Transverse colon (tissue), 4 donors: ENCODE results near the gene TRAF3IP3.

Source experiments
- EP300 ChIP-seq: sonication (generic); formaldehyde crosslinking; IDR thresholded peaks from one replicate; pipeline ENCODE4 v1.6.1; 2017; ENCODE audit warnings: antibody characterized with exemption, low read depth
- POLR2A ChIP-seq: fragments of 450-650 bp; IDR thresholded peaks from one replicate; pipeline ENCODE4 v1.6.1; 2016; ENCODE audit warnings: antibody characterized with exemption, mild to moderate bottlenecking, moderate library complexity
- POLR2AphosphoS5 ChIP-seq, 3 donors: sonication (generic); formaldehyde crosslinking; IDR thresholded peaks; one replicate each; pipeline ENCODE4 v1.6.1; 2016; ENCODE audit warnings: antibody characterized with exemption in 3 of 3
- TF ChIP-seq, protein P1 (sequence below), 5 experiments: fragments of 200-600 bp in 3 of 5; fragments of 450-650 bp in 2 of 5; sonication (generic) in 3 of 5; IDR thresholded peaks; 1 replicate in 2 of 5; 2 replicates in 3 of 5; pipeline ENCODE4 v1.5.1; 2016 to 2017; ENCODE audit warnings: antibody characterized with exemption in 5 of 5, inconsistent platforms in 3 of 5, mild to moderate bottlenecking in 2 of 5, moderate library complexity in 1 of 5

DNA sequence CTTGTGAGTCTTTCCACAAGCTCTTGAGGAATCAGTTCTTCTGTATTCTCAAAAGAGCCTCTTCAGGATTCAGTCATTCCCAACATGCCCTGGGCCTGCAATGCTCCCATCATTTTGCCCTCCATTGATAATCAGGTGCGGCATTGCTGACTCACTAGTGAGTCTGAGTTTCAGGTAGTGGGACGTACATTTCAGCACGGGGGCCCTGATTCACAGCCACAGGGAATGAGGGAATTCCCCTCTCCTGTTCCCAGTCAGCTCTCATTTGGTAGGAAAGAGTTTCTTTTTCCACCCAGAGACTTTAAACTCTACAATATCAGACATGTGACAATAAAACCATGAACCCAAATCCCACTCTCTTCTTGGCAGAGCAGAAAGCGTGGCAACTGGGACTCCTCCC, 53.8 kb downstream of the TRAF3IP3 start:
- TF ChIP-seq POLR2A, result no peak
- no peak for TF ChIP-seq EP300
- TF ChIP-seq, protein P1, sequence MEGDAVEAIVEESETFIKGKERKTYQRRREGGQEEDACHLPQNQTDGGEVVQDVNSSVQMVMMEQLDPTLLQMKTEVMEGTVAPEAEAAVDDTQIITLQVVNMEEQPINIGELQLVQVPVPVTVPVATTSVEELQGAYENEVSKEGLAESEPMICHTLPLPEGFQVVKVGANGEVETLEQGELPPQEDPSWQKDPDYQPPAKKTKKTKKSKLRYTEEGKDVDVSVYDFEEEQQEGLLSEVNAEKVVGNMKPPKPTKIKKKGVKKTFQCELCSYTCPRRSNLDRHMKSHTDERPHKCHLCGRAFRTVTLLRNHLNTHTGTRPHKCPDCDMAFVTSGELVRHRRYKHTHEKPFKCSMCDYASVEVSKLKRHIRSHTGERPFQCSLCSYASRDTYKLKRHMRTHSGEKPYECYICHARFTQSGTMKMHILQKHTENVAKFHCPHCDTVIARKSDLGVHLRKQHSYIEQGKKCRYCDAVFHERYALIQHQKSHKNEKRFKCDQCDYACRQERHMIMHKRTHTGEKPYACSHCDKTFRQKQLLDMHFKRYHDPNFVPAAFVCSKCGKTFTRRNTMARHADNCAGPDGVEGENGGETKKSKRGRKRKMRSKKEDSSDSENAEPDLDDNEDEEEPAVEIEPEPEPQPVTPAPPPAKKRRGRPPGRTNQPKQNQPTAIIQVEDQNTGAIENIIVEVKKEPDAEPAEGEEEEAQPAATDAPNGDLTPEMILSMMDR (IDR thresholded peaks at IDR 0.05), result no peak
- TF ChIP-seq POLR2AphosphoS5 (IDR thresholded peaks at IDR 0.05), result no peak
